ENCODE results near the gene TMTC2.

The TMTC2 gene

DNA sequence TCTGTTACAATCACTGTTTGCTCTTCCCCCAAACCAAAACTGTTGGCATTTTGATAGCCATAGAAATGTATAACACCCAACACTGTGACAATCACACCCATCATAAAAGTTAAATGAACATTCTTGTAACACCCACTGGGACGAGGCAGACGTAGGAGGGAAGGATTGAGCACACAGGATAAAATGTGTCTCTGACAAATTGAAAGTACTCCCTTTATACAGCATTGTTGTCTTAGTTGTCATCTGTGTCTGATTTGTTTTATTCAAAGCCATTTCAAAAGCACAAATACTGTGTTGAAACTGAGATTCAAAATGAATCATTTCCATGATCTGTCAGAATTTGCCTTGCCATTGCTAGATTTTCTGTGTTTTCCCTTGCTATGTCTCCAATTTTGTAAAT is 436.3 kb downstream of the TMTC2 start:
- Histone ChIP-seq H3K4me1 (ENCODE audit: control insufficient read depth, insufficient read depth, low read length, poor library complexity, severe bottlenecking) (no peaks in the 10 kb centered on the region), H3K36me3 (ENCODE audit: control insufficient read depth, insufficient read depth, low read length) (no peaks in the 10 kb centered on the region), H3K27me3 (replicated peaks; ENCODE audit: control insufficient read depth, insufficient read depth, low read length, poor library complexity, severe bottlenecking) (no peaks in the 10 kb centered on the region), H3K9me3 (ENCODE audit: control insufficient read depth, low read length) (no peaks in the 10 kb centered on the region), H3K27ac (ENCODE audit: insufficient read depth, low read length, poor library complexity, severe bottlenecking) (no peak overlapping the region), H3K4me3 (ENCODE audit: insufficient read depth, low read depth, low read length, poor library complexity, severe bottlenecking) (no peak overlapping the region)
- DNase-seq: no peak

GRCh38 chr12:83128540-83128939 is 441.8 kb downstream of the TMTC2 start:
- Histone ChIP-seq H3K4me1 (ENCODE audit: control insufficient read depth, insufficient read depth, low read length, poor library complexity, severe bottlenecking) (no peaks in the 10 kb centered on the region), H3K27me3 (replicated peaks; ENCODE audit: control insufficient read depth, insufficient read depth, low read length, poor library complexity, severe bottlenecking) (no peaks in the 10 kb centered on the region), H3K9me3 (ENCODE audit: control insufficient read depth, low read length) (no peaks in the 10 kb centered on the region), H3K4me3 (ENCODE audit: insufficient read depth, low read depth, low read length, poor library complexity, severe bottlenecking) (no peak overlapping the region), H3K27ac (ENCODE audit: insufficient read depth, low read length, poor library complexity, severe bottlenecking) (no peak overlapping the region), H3K36me3 (ENCODE audit: control insufficient read depth, insufficient read depth, low read length) (no peaks in the 10 kb centered on the region)
- no peak for DNase-seq

GRCh38 chr12:83130178-83130577 is 443.5 kb downstream of the TMTC2 start:
- H3K9me3 ChIP-seq (ENCODE audit: control insufficient read depth, low read length): no peaks in the 10 kb centered on the region
- no peaks in the 10 kb centered on the region for H3K4me1 ChIP-seq (ENCODE audit: control insufficient read depth, insufficient read depth, low read length, poor library complexity, severe bottlenecking)
- H3K27ac ChIP-seq (ENCODE audit: insufficient read depth, low read length, poor library complexity, severe bottlenecking): no peak overlapping the region
- DNase-seq: no peak
- no peaks in the 10 kb centered on the region for H3K27me3 ChIP-seq (replicated peaks; ENCODE audit: control insufficient read depth, insufficient read depth, low read length, poor library complexity, severe bottlenecking)
- H3K36me3 ChIP-seq (ENCODE audit: control insufficient read depth, insufficient read depth, low read length): no peaks in the 10 kb centered on the region
- H3K4me3 ChIP-seq (ENCODE audit: insufficient read depth, low read depth, low read length, poor library complexity, severe bottlenecking): no peak overlapping the region

DNA sequence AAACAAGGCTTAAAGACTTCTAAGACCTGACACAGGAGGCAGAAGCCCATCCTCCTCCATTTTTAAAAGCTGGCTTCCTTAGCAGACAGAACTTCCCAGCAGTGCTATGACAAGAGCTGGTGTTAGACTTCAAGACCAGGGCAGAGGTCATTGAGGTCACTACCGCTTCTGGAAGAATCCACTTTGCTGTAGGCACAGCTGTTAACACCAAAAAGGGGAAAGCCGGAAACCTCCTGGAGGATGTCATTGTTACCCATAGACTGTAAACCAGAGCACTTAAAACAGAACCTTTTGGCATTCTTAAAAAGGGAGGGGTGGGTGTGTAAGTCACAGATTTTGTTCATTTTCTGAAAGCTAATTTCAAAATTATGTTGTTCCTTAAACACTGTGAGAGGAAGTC is 445.7 kb downstream of the TMTC2 start:
- H3K27me3 ChIP-seq (replicated peaks; ENCODE audit: control insufficient read depth, insufficient read depth, low read length, poor library complexity, severe bottlenecking): no peaks in the 10 kb centered on the region
- no peak overlapping the region for H3K4me3 ChIP-seq (ENCODE audit: insufficient read depth, low read depth, low read length, poor library complexity, severe bottlenecking)
- no peak overlapping the region for H3K27ac ChIP-seq (ENCODE audit: insufficient read depth, low read length, poor library complexity, severe bottlenecking)
- DNase-seq: no peak
- H3K4me1 ChIP-seq (ENCODE audit: control insufficient read depth, insufficient read depth, low read length, poor library complexity, severe bottlenecking): no peaks in the 10 kb centered on the region
- no peaks in the 10 kb centered on the region for H3K36me3 ChIP-seq (ENCODE audit: control insufficient read depth, insufficient read depth, low read length)
- no peaks in the 10 kb centered on the region for H3K9me3 ChIP-seq (ENCODE audit: control insufficient read depth, low read length)

DNA sequence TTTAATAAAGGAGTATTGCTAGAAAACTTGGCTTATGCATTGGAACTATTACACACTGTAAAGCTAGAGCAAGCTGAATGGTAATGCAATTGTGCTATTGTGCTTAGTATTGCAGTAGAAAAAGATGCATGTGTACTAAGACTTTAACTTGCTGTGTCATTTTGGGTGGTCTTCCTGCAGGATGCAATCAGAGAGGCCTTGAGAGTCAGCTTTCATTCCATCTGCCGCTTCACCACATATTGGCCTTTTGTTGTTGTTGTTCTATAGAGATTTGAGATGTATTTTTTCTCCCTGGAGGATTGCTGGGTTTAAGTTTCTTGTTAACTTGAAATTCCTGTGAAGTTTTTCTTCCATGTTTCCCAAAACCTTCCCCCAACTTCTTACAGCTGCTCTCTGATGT is 449.7 kb downstream of the TMTC2 start:
- no peak for DNase-seq

DNA sequence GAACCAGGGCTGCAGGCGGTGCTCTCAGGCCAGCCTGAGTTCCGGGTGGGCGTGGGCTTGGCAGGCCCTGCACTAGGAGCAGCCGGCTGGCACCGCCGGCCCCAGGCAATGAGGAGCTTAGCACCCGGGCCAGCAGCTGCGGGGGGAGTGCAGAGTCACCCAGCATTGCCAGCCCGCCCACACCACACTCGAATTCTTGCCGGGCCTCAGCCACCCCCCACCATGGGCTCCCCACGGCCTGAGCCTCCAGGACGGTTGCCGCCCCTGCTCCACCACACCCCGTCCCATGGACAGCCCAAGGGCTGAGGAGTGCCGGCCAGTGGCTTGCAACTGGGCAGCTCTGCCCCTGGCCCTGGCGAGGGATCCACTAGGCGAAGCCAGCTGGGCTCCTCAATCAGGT is 453.4 kb downstream of the TMTC2 start:
- DNase-seq: no peak
- Histone ChIP-seq H3K4me1 (ENCODE audit: control insufficient read depth, insufficient read depth, low read length, poor library complexity, severe bottlenecking) (no peaks in the 10 kb centered on the region), H3K27me3 (replicated peaks; ENCODE audit: control insufficient read depth, insufficient read depth, low read length, poor library complexity, severe bottlenecking) (no peaks in the 10 kb centered on the region), H3K9me3 (ENCODE audit: control insufficient read depth, low read length) (no peaks in the 10 kb centered on the region), H3K36me3 (ENCODE audit: control insufficient read depth, insufficient read depth, low read length) (no peaks in the 10 kb centered on the region), H3K4me3 (ENCODE audit: insufficient read depth, low read depth, low read length, poor library complexity, severe bottlenecking) (no peak overlapping the region), H3K27ac (ENCODE audit: insufficient read depth, low read length, poor library complexity, severe bottlenecking) (no peak overlapping the region)

More for the DNA sequence above, 449.7 kb downstream of the TMTC2 start:
- Histone ChIP-seq H3K4me3 (ENCODE audit: insufficient read depth, low read depth, low read length, poor library complexity, severe bottlenecking) (no peak overlapping the region), H3K4me1 (ENCODE audit: control insufficient read depth, insufficient read depth, low read length, poor library complexity, severe bottlenecking) (no peaks in the 10 kb centered on the region), H3K27me3 (replicated peaks; ENCODE audit: control insufficient read depth, insufficient read depth, low read length, poor library complexity, severe bottlenecking) (no peaks in the 10 kb centered on the region), H3K9me3 (ENCODE audit: control insufficient read depth, low read length) (no peaks in the 10 kb centered on the region), H3K36me3 (ENCODE audit: control insufficient read depth, insufficient read depth, low read length) (no peaks in the 10 kb centered on the region), H3K27ac (ENCODE audit: insufficient read depth, low read length, poor library complexity, severe bottlenecking) (no peak overlapping the region)

- no peak for DNase-seq
- H3K9me3 ChIP-seq (ENCODE audit: control insufficient read depth, low read length): no peaks in the 10 kb centered on the region
- H3K4me3 ChIP-seq (ENCODE audit: insufficient read depth, low read depth, low read length, poor library complexity, severe bottlenecking): no peak overlapping the region
Measured at GRCh38 chr12:83141460-83141994, 454.8 kb downstream of the TMTC2 start.

DNA sequence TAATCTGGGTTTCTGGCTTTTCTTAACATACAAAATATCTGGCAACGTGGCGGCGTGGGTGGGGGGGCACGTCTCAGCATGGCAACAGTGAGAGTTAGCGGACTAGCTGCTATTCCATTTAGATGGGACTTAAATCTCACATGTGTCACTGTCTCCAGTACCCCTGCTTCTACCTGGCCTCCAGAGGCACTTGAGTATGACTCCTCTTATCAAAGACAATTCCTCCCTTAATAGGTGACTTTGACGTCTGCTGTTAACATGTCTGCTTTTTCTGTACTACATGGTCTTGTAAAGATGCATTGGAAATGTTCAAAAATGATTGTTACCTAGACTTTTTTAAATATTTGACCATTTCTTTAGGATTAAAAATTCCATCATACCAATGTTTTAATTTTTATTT is 456.2 kb downstream of the TMTC2 start:
- no peak for DNase-seq
- Histone ChIP-seq H3K9me3 (ENCODE audit: control insufficient read depth, low read length) (no peaks in the 10 kb centered on the region), H3K27me3 (replicated peaks; ENCODE audit: control insufficient read depth, insufficient read depth, low read length, poor library complexity, severe bottlenecking) (no peaks in the 10 kb centered on the region), H3K36me3 (ENCODE audit: control insufficient read depth, insufficient read depth, low read length) (no peaks in the 10 kb centered on the region), H3K4me1 (ENCODE audit: control insufficient read depth, insufficient read depth, low read length, poor library complexity, severe bottlenecking) (no peaks in the 10 kb centered on the region), H3K27ac (ENCODE audit: insufficient read depth, low read length, poor library complexity, severe bottlenecking) (no peak overlapping the region), H3K4me3 (ENCODE audit: insufficient read depth, low read depth, low read length, poor library complexity, severe bottlenecking) (no peak overlapping the region)

More at GRCh38 chr12:83141460-83141994, 454.8 kb downstream of the TMTC2 start:
- H3K27ac ChIP-seq (ENCODE audit: insufficient read depth, low read length, poor library complexity, severe bottlenecking): no peak overlapping the region
- no peaks in the 10 kb centered on the region for H3K36me3 ChIP-seq (ENCODE audit: control insufficient read depth, insufficient read depth, low read length)
- no peaks in the 10 kb centered on the region for H3K4me1 ChIP-seq (ENCODE audit: control insufficient read depth, insufficient read depth, low read length, poor library complexity, severe bottlenecking)
- no peaks in the 10 kb centered on the region for H3K27me3 ChIP-seq (replicated peaks; ENCODE audit: control insufficient read depth, insufficient read depth, low read length, poor library complexity, severe bottlenecking)

- Histone ChIP-seq H3K9me3 (ENCODE audit: control insufficient read depth, low read length) (no peaks in the 10 kb centered on the region), H3K27ac (ENCODE audit: insufficient read depth, low read length, poor library complexity, severe bottlenecking) (no peak overlapping the region), H3K4me3 (ENCODE audit: insufficient read depth, low read depth, low read length, poor library complexity, severe bottlenecking) (no peak overlapping the region), H3K4me1 (ENCODE audit: control insufficient read depth, insufficient read depth, low read length, poor library complexity, severe bottlenecking) (no peaks in the 10 kb centered on the region), H3K27me3 (replicated peaks; ENCODE audit: control insufficient read depth, insufficient read depth, low read length, poor library complexity, severe bottlenecking) (no peaks in the 10 kb centered on the region), H3K36me3 (ENCODE audit: control insufficient read depth, insufficient read depth, low read length) (no peaks in the 10 kb centered on the region)
- DNase-seq: no peak
Measured at GRCh38 chr12:83143950-83144349, 457.2 kb downstream of the TMTC2 start.

GRCh38 chr12:83145325-83145840 is 458.7 kb downstream of the TMTC2 start:
- Histone ChIP-seq H3K27ac (ENCODE audit: insufficient read depth, low read length, poor library complexity, severe bottlenecking) (no peak overlapping the region), H3K4me3 (ENCODE audit: insufficient read depth, low read depth, low read length, poor library complexity, severe bottlenecking) (no peak overlapping the region), H3K27me3 (replicated peaks; ENCODE audit: control insufficient read depth, insufficient read depth, low read length, poor library complexity, severe bottlenecking) (no peaks in the 10 kb centered on the region), H3K9me3 (ENCODE audit: control insufficient read depth, low read length) (no peaks in the 10 kb centered on the region), H3K36me3 (ENCODE audit: control insufficient read depth, insufficient read depth, low read length) (no peaks in the 10 kb centered on the region), H3K4me1 (ENCODE audit: control insufficient read depth, insufficient read depth, low read length, poor library complexity, severe bottlenecking) (no peaks in the 10 kb centered on the region)
- no peak for DNase-seq
